Keratinocyte (primary cell): ENCODE results near the gene NLRP12. TPM values are rescaled to one million over a fixed set of nuclear protein-coding genes. Genes with fewer than 3 reads are reported as not detected.
"Not testable (repeated sequence)": the region's sequence is repeated elsewhere in the genome, so short reads cannot be mapped to it uniquely, and the experiment has no call there.

ENCODE experiments used
- DNase-seq: peaks from one replicate; pipeline ENCODE4 v3.0.0-alpha.2; 2011; ENCODE audit warnings: low read depth, missing footprints, low spot score
- FAIRE-seq: peaks from 2 replicates; lab custom pipeline; 2011; peaks lifted over from hg19 to GRCh38; lab: Jason Lieb, UNC
- H2AFZ ChIP-seq: 2 replicates; pipeline ENCODE4 v1.6.0; 2012; ENCODE audit warnings: low read length, control low read depth, inconsistent platforms; ENCODE audit not compliant: control insufficient read depth
- H3K27ac ChIP-seq: 2 replicates; pipeline ENCODE4 v1.5.1; 2011; ENCODE audit warnings: low read length; ENCODE audit not compliant: control insufficient read depth, insufficient read depth
- H3K27me3 ChIP-seq: 3 replicates; pipeline ENCODE4 v1.6.0; 2011; ENCODE audit warnings: low read length; ENCODE audit not compliant: control insufficient read depth, insufficient read depth; ENCODE audit errors: extremely low read depth
- H3K36me3 ChIP-seq, 2 experiments: 2 replicates in 1 of 2; 3 replicates in 1 of 2; pipeline ENCODE4 v1.5.1; 2011; ENCODE audit warnings: low read length in 2 of 2, mild to moderate bottlenecking in 1 of 2; ENCODE audit not compliant: control insufficient read depth in 2 of 2, insufficient read depth in 2 of 2; ENCODE audit errors: extremely low read depth in 1 of 2
- H3K4me1 ChIP-seq: 3 replicates; pipeline ENCODE4 v1.5.1; 2011; ENCODE audit warnings: low read length; ENCODE audit not compliant: control insufficient read depth, insufficient read depth; ENCODE audit errors: extremely low read depth
- H3K4me2 ChIP-seq: 3 replicates; pipeline ENCODE4 v1.6.0; 2011; ENCODE audit warnings: low read depth, low read length; ENCODE audit not compliant: control insufficient read depth, insufficient read depth; ENCODE audit errors: extremely low read depth
- H3K4me3 ChIP-seq, 3 experiments: fragments of 200-600 bp in 1 of 3; sonication (generic) in 1 of 3; 2 replicates in 2 of 3; 3 replicates in 1 of 3; pipeline ENCODE4 v1.5.1; 2011 to 2016; ENCODE audit warnings: low read length in 3 of 3, mild to moderate bottlenecking in 3 of 3, control low read depth in 2 of 3, inconsistent platforms in 1 of 3, low read depth in 1 of 3, mixed read lengths in 1 of 3, mixed run types in 1 of 3, moderate library complexity in 1 of 3; ENCODE audit not compliant: control insufficient read depth in 2 of 3, insufficient read depth in 2 of 3; ENCODE audit errors: extremely low read depth in 1 of 3
- H3K79me2 ChIP-seq: 2 replicates; pipeline ENCODE4 v1.6.0; 2012; ENCODE audit warnings: low read length; ENCODE audit not compliant: control insufficient read depth, insufficient read depth
- H3K9ac ChIP-seq: 3 replicates; pipeline ENCODE4 v1.6.0; 2011; ENCODE audit warnings: low read length; ENCODE audit not compliant: control insufficient read depth, insufficient read depth; ENCODE audit errors: extremely low read depth
- H3K9me1 ChIP-seq: 3 replicates; pipeline ENCODE4 v1.6.0; 2011; ENCODE audit warnings: low read length; ENCODE audit not compliant: control insufficient read depth, insufficient read depth; ENCODE audit errors: extremely low read depth
- H3K9me3 ChIP-seq: 2 replicates; pipeline ENCODE4 v1.5.1; 2012; ENCODE audit warnings: low read depth, low read length; ENCODE audit not compliant: control insufficient read depth
- H4K20me1 ChIP-seq: 3 replicates; pipeline ENCODE4 v1.6.0; 2011; ENCODE audit warnings: low read length; ENCODE audit not compliant: control insufficient read depth, insufficient read depth; ENCODE audit errors: extremely low read depth
- EZH2 ChIP-seq: IDR thresholded peaks from one replicate; pipeline ENCODE4 v1.6.1; 2012; ENCODE audit warnings: inconsistent platforms, mild to moderate bottlenecking, low read length, moderate library complexity
- dilution Hi-C: fragments of 300-500 bp; cut with MboI; formaldehyde crosslinking; loops from one replicate; pipeline ENCODE4 v1.7.0; 2020; ENCODE audit warnings: low sequenced_read_pairs; ENCODE audit not compliant: extremely low pct_ligation_motif_present
- polyA plus RNA-seq, 5 experiments: library from polyadenylated mRNA; depleted of rRNA in 3 of 5; stranded (reverse) in 3 of 5; stranded (forward) in 1 of 5; unstranded in 1 of 5; fragments of >200 nt; gene quantifications; 1 replicate in 1 of 5; 2 replicates in 3 of 5; 3 replicates in 1 of 5; pipeline versions ENCODE4 v1.2.1 to v1.2.3, GENCODE V29; 2011 to 2012; ENCODE audit warnings: missing spikeins in 2 of 5, low read depth in 1 of 5, low replicate concordance in 1 of 5
- TF ChIP-seq, protein P1 (sequence below), 3 experiments: IDR thresholded peaks in 1 of 3; conservative IDR thresholded peaks in 1 of 3; optimal IDR thresholded peaks in 1 of 3; 2 replicates in 2 of 3; 3 replicates in 1 of 3; pipeline versions ENCODE3 to v1.5.1; 2011; ENCODE audit warnings: low read length in 3 of 3, mild to moderate bottlenecking in 3 of 3, moderate library complexity in 2 of 3, control low read depth in 1 of 3, inconsistent platforms in 1 of 3; ENCODE audit not compliant: insufficient read depth in 2 of 3; ENCODE audit errors: extremely low read depth in 1 of 3

NLRP12 gene
- polyA plus RNA-seq, 1 donor (not counting 4 experiments of a cell fraction or from before 2014, with no cell fraction given), result not detected

DNA sequence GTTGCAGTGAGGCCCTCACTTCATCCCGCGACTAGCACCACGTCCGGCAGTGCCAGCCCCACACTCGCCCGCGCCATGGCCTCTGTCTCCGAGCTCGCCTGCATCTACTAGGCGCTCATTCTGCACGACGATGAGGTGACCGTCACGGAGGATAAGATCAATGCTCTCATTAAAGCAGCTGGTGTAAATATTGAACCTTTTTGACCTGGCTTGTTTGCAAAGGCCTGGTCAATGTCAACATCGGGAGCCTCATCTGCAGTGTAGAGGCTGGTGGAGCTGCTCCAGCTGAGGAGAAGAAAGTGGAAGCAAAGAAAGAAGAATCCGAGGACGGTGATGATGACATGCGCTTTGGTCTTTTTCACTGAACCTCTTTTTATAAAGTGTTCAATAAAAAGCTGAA lies 48.6 kb downstream of the NLRP12 start:
- Histone ChIP-seq H3K27me3 (no peaks in the 10 kb centered on the region), H3K9ac (no peak overlapping the region), H3K4me1 (no peaks in the 10 kb centered on the region), H3K4me2 (no peak overlapping the region), H4K20me1 (no peaks in the 10 kb centered on the region), H3K36me3 (no peaks in the 10 kb centered on the region), H3K9me3 (no peaks in the 10 kb centered on the region), H3K9me1 (no peaks in the 10 kb centered on the region), H3K4me3 (no peak overlapping the region), H3K79me2 (no peaks in the 10 kb centered on the region), H3K27ac (no peak overlapping the region), H2AFZ (no peak overlapping the region)
- FAIRE-seq (no peak), DNase-seq (no peak)
- dilution Hi-C loops, result no loop called here
- no peak for TF ChIP-seq EZH2
- TF ChIP-seq, protein P1, sequence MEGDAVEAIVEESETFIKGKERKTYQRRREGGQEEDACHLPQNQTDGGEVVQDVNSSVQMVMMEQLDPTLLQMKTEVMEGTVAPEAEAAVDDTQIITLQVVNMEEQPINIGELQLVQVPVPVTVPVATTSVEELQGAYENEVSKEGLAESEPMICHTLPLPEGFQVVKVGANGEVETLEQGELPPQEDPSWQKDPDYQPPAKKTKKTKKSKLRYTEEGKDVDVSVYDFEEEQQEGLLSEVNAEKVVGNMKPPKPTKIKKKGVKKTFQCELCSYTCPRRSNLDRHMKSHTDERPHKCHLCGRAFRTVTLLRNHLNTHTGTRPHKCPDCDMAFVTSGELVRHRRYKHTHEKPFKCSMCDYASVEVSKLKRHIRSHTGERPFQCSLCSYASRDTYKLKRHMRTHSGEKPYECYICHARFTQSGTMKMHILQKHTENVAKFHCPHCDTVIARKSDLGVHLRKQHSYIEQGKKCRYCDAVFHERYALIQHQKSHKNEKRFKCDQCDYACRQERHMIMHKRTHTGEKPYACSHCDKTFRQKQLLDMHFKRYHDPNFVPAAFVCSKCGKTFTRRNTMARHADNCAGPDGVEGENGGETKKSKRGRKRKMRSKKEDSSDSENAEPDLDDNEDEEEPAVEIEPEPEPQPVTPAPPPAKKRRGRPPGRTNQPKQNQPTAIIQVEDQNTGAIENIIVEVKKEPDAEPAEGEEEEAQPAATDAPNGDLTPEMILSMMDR (optimal IDR thresholded peaks at IDR 0.05 in 1 of 3, IDR thresholded peaks at IDR 0.05 in 1 of 3, conservative IDR thresholded peaks at IDR 0.05 in 1 of 3; ENCODE audit: extremely low read depth in 1 of 3, insufficient read depth in 2 of 3, low read length in 3 of 3), result no peak

- H3K9me1 ChIP-seq, H4K20me1 ChIP-seq, H3K4me2 ChIP-seq, dilution Hi-C loops, H3K4me1 ChIP-seq, H2AFZ ChIP-seq, H3K27me3 ChIP-seq, H3K27ac ChIP-seq, H3K4me3 ChIP-seq, H3K9ac ChIP-seq, H3K9me3 ChIP-seq, DNase-seq, FAIRE-seq, H3K79me2 ChIP-seq, H3K36me3 ChIP-seq: not testable (repeated sequence)
These were observed 49.6 kb downstream of the NLRP12 start for GRCh38 chr19:53774491-53774890.

- H3K4me1 ChIP-seq, result no peaks in the 10 kb centered on the region
- no peaks in the 10 kb centered on the region for H4K20me1 ChIP-seq
- H3K4me3 ChIP-seq, result no peak overlapping the region
- H2AFZ ChIP-seq, result no peak overlapping the region
- H3K36me3 ChIP-seq, result no peaks in the 10 kb centered on the region
- no peak overlapping the region for H3K27ac ChIP-seq
- H3K79me2 ChIP-seq, result no peaks in the 10 kb centered on the region
- H3K9me1 ChIP-seq, result no peaks in the 10 kb centered on the region
- TF ChIP-seq EZH2, result no peak
- TF ChIP-seq, protein P1 (optimal IDR thresholded peaks at IDR 0.05 in 1 of 3, IDR thresholded peaks at IDR 0.05 in 1 of 3, conservative IDR thresholded peaks at IDR 0.05 in 1 of 3; ENCODE audit: extremely low read depth in 1 of 3, insufficient read depth in 2 of 3, low read length in 3 of 3), result no peak
- no peaks in the 10 kb centered on the region for H3K9me3 ChIP-seq
- DNase-seq, result no peak
- H3K4me2 ChIP-seq, result no peak overlapping the region
- no peak for FAIRE-seq
- no peaks in the 10 kb centered on the region for H3K27me3 ChIP-seq
- dilution Hi-C loops, result no loop called here
- H3K9ac ChIP-seq, result no peak overlapping the region
These were observed 50.1 kb downstream of the NLRP12 start for GRCh38 chr19:53773999-53774398.
